HG02981 (cell line): Measurements from ENCODE around the gene FPGT.
"Not testable (repeated sequence)": the region's sequence is repeated elsewhere in the genome, so short reads cannot be mapped to it uniquely, and the experiment has no call there.

Experiments used
- ATAC-seq: cut with Tn5 transposase; IDR thresholded peaks from one replicate; pipeline ENCODE4 v1.9.1; 2021; ENCODE audit warnings: mild to moderate bottlenecking, moderate library complexity; ENCODE audit not compliant: unreplicated experiment

Gene FPGT

DNA sequence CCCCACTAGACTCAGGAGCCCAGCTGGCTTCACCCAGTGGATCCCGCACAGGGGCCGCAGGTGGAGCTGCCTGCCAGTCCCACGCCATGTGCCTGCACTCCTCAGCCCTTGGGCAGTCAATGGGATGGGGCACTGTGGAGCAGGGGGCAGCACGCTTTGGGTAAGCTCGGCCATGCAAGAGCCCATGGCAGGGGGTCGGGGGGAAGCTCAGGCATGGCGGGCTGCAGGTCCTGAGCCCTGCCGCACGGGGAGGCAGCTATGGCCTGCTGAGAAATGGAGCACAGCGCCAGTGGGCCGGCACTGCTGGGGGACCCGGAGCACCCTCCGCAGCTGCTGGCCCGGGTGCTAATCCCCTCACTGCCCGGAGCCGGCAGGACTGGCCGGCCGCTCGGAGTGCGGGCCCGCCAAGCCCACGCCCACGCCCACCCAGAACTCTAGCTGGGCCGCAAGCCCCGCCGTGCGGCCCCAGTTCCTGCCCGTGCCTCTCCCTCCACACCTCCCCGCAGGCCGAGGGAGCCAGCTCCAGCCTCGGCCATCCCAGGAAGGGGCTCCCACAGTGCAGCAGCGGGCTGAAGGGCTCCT is 55.3 kb downstream of the FPGT start:
- ATAC-seq: not testable (repeated sequence)
